Ishikawa (cell line): ENCODE data around the gene GRIK2.

Experiments
- CREB1 ChIP-seq: IDR thresholded peaks from 2 replicates; pipeline ENCODE4 v1.6.1; 2012; ENCODE audit warnings: low read depth
- MAX ChIP-seq: IDR thresholded peaks from 2 replicates; pipeline ENCODE4 v1.6.1; 2012
- REST ChIP-seq: IDR thresholded peaks from 2 replicates; pipeline ENCODE4 v1.6.1; 2012; ENCODE audit warnings: low read depth, mild to moderate bottlenecking
- YY1 ChIP-seq: IDR thresholded peaks from 2 replicates; pipeline ENCODE4 v1.6.1; 2012; ENCODE audit warnings: low read depth
- ZBTB7A ChIP-seq: IDR thresholded peaks from 2 replicates; pipeline ENCODE4 v1.6.1; 2012; ENCODE audit warnings: low read depth

- TF ChIP-seq MAX (no peak), REST (no peak), YY1 (no peak), CREB1 (no peak), ZBTB7A (no peak)
Observed at GRCh38 chr6:101803136-101803535, 409.6 kb downstream of the GRIK2 start.
